Measurements from ENCODE around the gene FAM53A.

Gene FAM53A

GRCh38 chr4:1640190-1640589 is 43.9 kb downstream of the FAM53A start:
- no peak for DNase-seq (ENCODE audit: low spot score)

GRCh38 chr4:1639299-1639868 is 44.7 kb downstream of the FAM53A start:
- DNase-seq (ENCODE audit: low spot score): no peak

GRCh38 chr4:1638873-1639272 is 45.2 kb downstream of the FAM53A start:
- DNase-seq (ENCODE audit: low spot score): no peak

GRCh38 chr4:1638272-1638598 is 45.9 kb downstream of the FAM53A start:
- DNase-seq (ENCODE audit: low spot score): no peak

GRCh38 chr4:1637580-1638271 is 46.4 kb downstream of the FAM53A start:
- no peak for DNase-seq (ENCODE audit: low spot score)

GRCh38 chr4:1636490-1637211 is 47.5 kb downstream of the FAM53A start:
- DNase-seq (ENCODE audit: low spot score): no peak

GRCh38 chr4:1635464-1635863 is 48.6 kb downstream of the FAM53A start:
- no peak for DNase-seq (ENCODE audit: low spot score)

- no peak for DNase-seq (ENCODE audit: low spot score)
Measured at GRCh38 chr4:1633993-1634392, 50.1 kb downstream of the FAM53A start.

GRCh38 chr4:1632109-1633104 is 51.7 kb downstream of the FAM53A start:
- no peak for DNase-seq (ENCODE audit: low spot score)

- DNase-seq (ENCODE audit: low spot score): no peak
Measured at GRCh38 chr4:1631136-1631535, 53.0 kb downstream of the FAM53A start.

GRCh38 chr4:1630266-1630665 is 53.8 kb downstream of the FAM53A start:
- no peak for DNase-seq (ENCODE audit: low spot score)

GRCh38 chr4:1629699-1630083 is 54.4 kb downstream of the FAM53A start:
- no peak for DNase-seq (ENCODE audit: low spot score)

- DNase-seq (ENCODE audit: low spot score): peak; percentile 94
Measured at GRCh38 chr4:1628892-1629698, 55.0 kb downstream of the FAM53A start.

- peak; percentile 68 for DNase-seq (ENCODE audit: low spot score)
Measured at GRCh38 chr4:1627417-1628313, 56.4 kb downstream of the FAM53A start.

- no peak for DNase-seq (ENCODE audit: low spot score)
Measured at GRCh38 chr4:1626941-1627340, 57.2 kb downstream of the FAM53A start.

- no peak for DNase-seq (ENCODE audit: low spot score)
Measured at GRCh38 chr4:1626151-1626550, 58.0 kb downstream of the FAM53A start.

- DNase-seq (ENCODE audit: low spot score): no peak
Measured at GRCh38 chr4:1625600-1626138, 58.4 kb downstream of the FAM53A start.

GRCh38 chr4:1624519-1624910 is 59.6 kb downstream of the FAM53A start:
- no peak for DNase-seq (ENCODE audit: low spot score)

- no peak for DNase-seq (ENCODE audit: low spot score)
Measured at GRCh38 chr4:1623821-1624518, 60.1 kb downstream of the FAM53A start.

- DNase-seq (ENCODE audit: low spot score): no peak
Measured at GRCh38 chr4:1623400-1623799, 60.7 kb downstream of the FAM53A start.
